ENCODE measurements around the gene APPBP2.

GRCh38 chr17:60406887-60407286, 119.2 kb downstream of the APPBP2 start:
- TF ChIP-seq EZH2 (IDR thresholded peaks at IDR 0.05; ENCODE audit: low read depth, low read length, severe bottlenecking) (no peak), EGR1 (IDR thresholded peaks at IDR 0.05; ENCODE audit: borderline replicate concordance, low read depth, low read length) (no peak), ASH2L (IDR thresholded peaks at IDR 0.05; ENCODE audit: low read length) (no peak)

All from H1 (cell line).